GM19395 (cell line): ENCODE measurements around the gene KLK8.
"Not testable (repeated sequence)": the region's sequence is repeated elsewhere in the genome, so short reads cannot be mapped to it uniquely, and the experiment has no call there.

ENCODE experiments used
- ATAC-seq: cut with Tn5 transposase; IDR thresholded peaks from one replicate; pipeline ENCODE4 v1.9.1; 2021; ENCODE audit warnings: mild to moderate bottlenecking, moderate library complexity; ENCODE audit not compliant: unreplicated experiment

KLK8 gene

DNA sequence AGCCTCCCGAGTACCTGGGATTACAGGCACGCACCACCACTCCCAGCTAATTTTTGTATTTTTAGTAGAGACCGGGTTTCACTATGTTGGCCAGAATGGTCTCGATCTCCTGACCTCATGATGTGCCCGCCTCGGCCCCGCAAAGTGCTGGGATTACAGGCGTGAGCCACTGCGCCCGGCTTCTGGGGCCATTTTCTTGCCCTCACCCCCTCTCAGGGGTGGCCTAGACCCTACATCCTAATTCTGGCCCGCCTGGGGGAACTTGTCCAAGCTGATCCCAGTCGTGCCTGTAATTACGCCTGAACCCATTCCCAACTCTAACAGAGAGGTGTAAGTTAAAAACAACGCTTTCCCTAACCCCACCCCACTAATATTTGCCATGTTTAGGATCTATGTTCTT lies 17.0 kb downstream of the KLK8 start:
- ATAC-seq = not testable (repeated sequence)

DNA sequence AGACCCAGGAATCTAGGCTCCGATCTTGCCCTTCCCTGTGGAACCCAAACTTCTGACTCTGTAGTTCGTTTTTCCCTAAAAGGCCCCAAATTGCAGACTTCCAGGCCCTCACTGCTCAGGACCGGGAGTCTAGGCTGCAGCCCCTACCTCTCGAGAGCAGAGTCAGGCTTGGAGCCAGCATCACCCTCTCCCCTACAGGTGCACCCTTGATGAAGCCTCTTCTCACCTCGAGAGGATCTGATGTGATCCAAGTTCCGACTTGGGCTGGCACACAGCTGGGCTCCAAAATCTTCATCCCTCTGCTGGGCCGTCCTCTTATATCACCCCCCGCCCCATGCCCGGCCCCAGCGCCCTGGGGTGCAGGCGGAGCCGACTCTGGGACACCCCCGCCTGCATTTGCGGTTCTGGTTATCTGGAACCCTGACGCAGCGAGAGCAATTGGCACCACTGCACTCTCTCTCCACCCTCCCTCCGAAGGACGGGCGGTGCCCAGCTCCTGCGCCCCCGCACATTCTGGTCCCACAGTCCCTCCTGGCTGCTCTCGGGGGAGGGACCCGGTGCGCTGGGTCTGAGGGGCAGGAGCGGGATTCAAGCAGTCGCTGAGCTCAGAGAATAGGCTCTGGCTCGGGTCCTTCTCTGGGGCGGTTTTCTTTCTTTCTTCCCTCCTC lies 17.6 kb downstream of the KLK8 start, which contains the start of gene KLK7:
Gene KLK7, minus strand, starts transcription at position 293 of the 668 bp plus-strand sequence. CDS start 1,518 bp downstream, outside the sequence.
- ATAC-seq = no peak

DNA sequence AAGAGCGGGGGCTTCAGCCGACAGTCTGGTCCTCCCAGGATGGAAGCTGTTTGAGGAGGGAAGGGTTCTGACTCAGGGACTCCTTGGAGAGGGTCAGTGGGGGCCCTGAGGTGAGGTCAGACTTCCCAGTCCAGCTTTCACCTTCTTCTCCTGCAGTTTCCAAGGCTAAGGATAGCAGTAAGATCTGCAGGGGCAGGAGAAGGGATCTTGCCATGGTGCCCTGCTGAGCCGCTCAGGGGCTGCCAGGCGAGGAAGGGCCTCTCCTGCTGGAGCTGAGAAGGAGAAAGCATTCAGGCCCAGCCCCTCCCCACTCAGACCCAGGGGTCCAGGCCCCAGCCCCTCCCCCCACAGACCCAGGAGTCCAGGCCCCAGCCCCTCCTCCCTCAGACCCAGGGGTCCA lies 19.2 kb downstream of the KLK8 start:
- no peak for ATAC-seq

DNA sequence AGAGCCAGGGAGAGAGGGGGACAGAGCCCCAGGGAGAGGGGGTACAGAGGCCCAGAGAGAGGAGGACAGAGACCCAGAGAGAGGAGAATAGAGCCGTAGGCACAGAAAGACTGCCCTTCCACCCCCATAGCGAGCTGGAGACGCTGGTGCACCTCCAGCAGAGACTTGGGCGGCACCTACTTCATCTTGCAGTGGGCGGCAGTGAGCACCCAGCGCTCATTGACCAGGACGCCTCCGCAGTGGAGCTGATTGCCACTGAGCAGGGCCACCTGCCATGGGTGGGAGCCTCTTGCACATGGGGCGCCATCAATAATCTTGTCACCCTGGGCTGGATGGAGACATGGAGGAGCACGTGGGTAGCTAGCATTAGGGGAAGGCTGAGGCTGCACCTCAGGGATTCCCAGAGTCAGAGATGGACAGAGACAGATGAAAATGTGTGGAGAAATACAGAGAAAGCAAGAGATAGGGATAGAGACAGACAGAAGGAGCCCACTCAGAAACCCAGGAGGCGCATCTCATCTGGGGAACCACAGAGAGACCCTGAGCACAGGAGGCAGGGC lies 19.7 kb downstream of the KLK8 start:
- ATAC-seq = no peak

DNA sequence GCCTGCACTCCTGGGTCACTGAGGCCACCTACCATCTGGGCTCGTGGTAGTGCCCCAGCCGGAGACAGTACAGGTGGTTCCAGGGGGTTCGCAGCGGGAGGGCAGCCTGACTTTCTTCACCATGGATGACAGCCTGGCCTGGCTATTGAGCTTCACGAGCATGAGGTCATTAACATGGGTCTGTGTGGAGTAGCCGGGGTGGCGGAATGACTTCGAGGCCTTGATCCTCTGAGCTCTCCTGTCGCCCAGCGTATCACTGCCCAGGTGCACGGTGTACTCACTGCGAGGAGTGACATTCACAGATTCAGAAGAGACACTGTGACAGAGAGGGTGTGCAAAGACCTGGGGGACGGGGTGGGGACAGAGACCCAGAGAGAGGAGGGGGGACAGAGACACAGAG lies 21.2 kb downstream of the KLK8 start:
- no peak for ATAC-seq

DNA sequence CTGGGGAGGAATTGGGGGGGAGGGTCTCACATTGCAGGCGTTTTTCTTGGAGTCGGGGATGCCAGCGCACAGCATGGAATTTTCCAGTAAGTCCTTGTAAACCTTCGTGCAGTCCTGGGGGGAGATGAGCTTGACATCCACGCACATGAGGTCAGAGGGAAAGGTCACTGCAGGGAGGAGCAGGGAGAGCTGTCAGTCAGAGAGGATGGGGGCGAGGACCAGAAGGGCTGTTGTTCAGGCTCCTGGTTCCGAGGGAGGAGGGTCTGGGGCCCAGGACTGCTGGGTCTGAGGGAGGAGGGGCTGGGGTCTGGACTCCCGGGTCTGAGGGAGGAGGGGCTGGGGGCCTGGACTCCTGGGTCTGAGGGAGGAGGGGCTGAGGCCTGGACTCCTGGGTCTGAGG lies 21.6 kb downstream of the KLK8 start:
- no peak for ATAC-seq

DNA sequence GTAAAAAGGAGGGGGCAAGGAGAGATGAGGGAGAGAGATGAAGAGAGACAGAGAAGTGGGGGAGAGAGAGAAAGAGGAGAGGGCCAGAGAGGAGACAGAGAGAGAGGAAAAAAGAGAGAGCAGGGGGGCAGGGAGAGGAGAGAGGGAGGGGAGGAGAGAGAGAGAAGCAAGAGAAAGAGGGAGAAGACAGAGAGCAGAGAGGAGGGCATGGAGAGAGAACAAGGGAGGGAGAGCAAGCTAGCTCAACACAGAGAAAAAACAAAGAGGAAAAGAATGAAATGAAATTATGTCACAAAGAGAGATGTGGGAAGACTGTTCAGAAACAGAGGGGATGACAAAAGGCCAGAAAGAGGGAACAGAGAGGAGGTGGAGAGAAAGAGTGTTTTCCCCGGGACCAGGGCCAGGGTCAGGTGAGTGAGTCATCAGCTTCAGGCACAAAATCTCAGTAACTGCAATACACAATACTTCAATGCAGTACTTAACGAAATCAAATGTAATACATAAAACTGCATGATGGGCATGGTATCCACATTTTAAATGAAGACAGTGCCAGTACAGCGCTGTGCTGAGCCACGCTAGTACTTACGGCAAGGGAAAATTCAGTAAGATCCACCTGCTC lies 22.5 kb downstream of the KLK8 start:
- ATAC-seq = no peak

DNA sequence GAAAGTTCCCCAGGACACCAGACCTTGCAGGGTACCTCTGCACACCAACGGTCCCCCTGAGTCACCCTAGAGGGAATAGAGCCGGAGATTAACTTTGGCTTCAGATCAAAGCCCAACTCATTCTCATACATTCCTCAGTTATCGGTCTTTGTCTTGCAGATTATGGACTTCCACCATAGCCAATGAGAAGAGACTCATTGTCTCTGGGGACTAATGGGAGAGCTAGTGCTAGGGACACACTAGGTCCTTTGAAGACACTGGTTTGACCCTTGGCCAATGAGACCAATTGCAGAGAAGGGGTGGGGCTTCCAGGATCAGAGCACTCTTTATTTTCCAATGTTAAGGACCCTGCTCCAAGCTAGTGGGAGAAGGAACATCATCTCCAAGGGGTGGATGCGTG lies 23.8 kb downstream of the KLK8 start:
- ATAC-seq = no peak

DNA sequence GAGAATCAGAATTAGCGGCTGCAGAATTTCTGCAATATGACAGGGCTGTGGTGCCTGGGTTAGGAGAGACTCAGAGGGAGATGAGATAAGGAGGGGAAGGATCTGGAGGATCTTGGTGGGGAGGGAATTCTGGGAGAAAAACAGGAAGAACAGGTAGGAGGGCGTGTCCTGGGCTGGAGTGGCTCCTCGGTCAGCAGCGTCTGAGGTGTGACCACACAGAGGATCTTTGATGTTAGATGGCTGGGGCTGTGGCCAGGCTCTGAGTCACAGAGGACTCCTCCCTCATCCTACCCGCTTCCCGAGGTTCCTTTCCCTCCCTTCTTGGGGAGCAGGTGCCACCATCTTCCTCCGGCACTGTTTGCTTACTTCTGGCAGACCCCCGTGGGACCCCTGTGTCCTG lies 25.6 kb downstream of the KLK8 start:
- ATAC-seq = no peak

DNA sequence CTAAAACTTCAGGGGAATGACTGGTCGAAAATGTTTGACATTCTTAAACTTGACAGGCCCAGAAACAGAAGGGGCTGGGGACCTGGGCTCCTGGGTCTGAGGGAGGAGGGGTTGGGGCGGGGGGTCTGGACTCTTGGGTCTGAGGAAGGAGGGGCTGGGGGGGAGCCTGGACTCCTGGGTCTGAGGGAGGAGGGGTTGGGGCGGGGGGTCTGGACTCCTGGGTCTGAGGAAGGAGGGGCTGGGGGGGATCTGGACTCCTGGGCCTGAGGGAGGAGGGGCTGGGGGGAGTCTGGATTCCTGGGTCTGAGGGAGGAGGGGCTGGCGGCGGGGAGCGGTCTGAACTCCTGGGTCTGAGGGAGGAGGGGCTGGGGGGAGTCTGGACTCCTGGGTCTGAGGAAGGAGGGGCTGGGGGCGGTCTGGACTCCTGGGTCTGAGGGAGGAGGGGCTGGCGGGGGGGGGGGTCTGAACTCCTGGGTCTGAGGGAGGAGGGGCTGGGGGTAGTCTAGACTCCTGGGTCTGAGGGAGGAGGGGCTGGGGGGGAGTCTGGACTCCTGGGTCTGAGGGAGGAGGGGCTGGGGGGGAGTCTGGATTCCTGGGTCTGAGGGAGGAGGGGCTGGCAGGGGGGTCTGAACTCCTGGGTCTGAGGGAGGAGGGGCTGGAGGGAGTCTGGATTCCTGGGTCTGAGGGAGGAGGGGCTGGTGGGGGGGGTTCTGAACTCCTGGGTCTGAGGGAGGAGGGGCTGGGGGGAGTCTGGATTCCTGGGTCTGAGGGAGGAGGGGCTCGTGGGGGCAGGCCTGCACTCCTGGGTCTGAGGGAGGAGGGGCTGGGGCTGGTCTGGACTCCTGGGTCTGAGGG lies 26.5 kb downstream of the KLK8 start:
- ATAC-seq = no peak

DNA sequence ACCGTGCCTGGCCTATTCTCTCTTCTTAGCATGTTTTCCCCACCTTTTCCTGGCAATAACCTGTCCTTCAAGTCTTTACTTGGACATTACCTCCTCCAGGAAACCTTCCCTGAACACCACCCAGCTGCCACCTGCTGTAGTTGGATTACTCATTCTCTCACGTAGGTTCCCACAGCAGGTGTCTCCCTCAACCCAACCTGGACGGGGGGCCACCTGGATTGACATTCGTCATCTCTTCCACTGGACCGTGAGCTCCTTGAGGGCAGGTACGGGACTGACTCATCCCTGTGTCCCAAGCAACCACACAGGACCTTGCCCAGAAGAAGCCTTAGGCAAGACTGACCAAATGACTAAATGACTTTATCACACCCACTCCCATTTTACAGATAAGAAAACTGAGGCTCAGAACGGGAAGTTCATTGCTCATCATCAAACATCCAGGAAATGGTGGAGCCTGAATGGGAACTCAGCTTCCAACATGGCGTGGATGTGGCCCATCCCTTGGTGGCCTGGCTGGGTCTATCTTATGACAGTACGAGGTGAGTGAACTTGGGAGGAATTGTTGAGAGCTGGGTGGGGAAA lies 28.5 kb downstream of the KLK8 start:
- no peak for ATAC-seq

DNA sequence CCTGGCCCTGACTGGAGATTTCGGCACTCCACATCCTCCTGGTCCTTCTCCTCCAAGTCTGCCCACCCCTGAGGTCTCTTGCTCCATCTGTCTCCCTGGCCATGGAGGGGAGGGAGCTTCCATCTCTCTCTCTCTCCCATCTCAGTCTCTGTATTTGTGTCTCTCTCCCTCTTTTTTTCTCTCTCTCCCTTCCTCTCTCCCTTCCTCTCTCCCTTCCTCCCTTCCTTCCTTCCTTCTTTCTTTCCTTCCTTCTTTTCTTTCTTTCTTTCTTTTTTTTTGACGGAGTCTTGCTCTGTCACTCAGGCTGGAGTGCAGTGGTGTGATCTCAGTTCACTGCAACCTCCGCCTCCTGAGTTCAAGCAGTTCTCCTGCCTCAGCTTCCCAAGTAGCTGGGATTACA lies 31.6 kb downstream of the KLK8 start:
- ATAC-seq = not testable (repeated sequence)

DNA sequence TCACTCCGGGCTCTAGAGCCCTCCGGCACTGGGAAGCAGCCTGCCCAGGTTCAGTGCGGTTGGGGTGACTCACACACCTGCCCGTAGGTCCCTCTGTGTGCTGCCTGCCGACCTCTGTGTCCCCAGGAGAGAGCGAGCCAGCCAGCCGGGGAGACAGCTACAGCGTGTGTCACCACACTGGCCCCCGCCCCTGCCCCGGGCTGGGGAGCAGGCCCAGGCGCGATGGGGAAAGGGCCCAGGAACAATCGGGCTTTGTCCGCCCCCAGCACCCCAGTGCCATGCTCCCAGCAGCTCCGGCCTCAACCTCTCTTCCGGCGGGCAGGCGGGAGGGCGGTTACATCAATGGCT lies 32.0 kb downstream of the KLK8 start, which contains the start of gene KLK6:
Gene KLK6, minus strand, starts transcription at position 179 of the 348 bp plus-strand sequence. CDS start 1,487 bp downstream, outside the sequence.
- no peak for ATAC-seq

DNA sequence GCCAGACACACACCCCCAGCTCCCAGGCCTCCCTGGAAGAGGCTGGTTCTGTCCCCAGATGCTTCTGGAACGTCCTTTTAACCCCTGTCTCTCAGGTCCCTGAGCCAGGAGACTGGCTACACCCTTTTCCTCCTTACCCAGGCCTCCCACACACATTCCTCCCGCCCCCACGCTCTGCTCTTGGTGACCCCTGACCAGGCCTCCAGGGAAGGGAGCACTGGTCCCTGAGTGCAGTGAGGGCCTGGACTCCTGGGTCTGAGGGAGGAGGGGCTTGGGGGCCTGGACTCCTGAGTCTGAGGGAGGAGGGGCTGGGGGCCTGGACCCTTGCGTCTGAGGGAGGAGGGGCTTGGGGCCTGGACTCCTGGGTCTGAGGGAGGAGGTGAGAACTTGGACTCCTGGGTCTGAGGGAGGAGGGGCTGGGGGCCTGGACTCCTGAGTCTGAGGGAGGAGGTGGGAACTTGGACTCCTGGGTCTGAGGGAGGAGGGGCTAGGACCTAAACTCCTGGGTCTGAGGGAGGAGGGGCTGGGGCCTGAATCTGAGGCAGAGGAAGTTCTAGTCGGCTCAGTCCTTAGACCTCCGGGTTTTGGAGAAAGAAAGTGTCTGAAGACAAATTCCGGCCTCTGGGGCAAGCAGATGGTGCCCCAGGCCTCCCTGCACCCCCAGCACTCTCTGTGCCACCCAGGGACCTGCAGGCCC lies 32.5 kb downstream of the KLK8 start:
- ATAC-seq = no peak

DNA sequence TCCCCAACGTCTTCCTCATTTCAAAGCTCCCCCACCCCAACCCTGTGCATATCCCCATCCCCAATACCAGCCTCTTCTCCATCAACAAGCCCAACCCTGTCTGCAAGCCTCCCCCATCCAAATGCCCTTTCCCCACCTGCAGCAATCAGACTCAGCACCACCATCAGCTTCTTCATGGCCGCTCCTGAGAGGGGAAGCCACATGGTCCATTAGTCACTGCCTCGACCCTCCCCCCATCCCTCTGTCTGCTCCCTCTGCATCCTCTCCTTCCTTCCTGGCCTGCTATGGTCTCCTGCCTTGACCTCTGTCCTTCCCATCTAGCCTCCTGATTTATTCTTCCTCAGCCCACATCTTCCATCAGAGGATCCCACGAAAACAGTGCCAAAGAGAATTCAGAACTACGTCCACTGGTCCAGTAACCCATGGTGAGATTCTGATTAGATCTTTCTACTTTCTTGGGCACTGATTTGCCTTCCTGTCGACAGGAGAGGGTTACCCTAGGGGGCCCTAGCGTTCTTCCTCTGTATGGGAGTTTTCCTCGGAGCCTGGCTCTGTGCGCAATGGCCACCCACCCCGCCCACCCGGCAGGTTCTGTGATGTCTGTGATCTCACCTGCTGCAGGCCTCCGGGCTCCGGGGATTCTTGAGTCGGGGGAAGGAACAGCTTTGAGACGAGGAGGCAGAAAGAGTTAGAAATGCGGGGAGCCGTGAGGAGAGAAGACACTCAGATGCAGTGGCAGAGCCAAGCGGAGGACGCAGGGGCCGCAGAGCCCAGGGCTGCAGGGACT lies 33.3 kb downstream of the KLK8 start:
- ATAC-seq = no peak

DNA sequence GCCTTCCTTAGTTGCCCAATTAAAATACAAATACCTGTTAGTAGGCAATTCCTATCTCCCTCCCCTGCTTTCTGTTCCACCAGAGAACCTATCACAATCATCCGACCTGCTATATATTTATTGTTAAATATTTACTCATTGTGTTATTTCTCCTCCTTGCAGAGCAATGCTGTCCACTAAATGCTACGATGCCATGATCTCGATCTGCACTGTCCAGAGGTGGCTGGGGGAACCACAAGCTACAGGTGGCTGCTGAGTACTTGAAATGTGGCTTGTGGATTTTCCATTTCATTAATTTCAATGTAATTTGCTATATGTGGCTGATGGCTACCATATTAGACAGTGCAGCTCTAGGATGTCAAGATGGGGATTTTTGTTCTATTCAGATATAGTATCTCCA lies 37.1 kb downstream of the KLK8 start:
- ATAC-seq = no peak

DNA sequence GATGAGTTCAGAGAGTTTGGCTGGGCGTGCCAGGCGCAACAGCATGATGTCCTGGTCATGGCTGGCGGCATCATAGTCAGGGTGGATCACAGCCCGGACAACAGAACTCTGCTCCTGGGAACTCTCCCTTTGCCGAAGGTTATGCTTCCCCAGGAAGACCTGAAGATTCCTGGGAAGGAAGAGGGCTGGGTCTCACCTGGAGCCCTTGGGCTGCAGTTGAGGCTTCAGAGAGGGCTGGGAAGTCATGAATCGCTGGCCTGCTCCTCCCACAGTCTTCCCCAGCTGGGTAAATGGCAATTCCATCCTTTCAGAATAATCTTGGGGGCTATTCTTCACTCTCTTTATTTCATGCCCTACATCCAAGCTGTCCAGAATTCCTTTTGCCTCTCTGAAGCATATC lies 38.0 kb downstream of the KLK8 start:
- ATAC-seq = no peak

DNA sequence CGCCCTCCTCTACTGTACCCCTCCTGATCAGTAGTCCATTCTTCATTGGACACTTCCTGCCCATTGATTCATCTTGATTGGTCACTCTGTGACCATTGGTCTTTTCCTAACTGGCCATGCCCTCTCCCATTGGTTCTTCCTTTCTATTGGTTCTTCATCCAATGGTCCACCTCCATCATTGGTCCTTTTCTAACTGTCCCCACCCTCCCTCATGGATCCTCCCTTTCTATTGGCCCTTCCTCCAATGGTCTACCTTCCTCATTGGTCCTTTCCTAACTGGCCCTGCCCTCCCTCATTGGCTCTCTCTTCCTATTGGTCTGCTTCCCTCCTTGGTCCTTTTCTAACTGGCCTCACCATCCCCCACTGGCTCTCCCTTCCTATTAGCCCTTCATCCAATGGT lies 39.2 kb downstream of the KLK8 start:
- ATAC-seq = no peak

DNA sequence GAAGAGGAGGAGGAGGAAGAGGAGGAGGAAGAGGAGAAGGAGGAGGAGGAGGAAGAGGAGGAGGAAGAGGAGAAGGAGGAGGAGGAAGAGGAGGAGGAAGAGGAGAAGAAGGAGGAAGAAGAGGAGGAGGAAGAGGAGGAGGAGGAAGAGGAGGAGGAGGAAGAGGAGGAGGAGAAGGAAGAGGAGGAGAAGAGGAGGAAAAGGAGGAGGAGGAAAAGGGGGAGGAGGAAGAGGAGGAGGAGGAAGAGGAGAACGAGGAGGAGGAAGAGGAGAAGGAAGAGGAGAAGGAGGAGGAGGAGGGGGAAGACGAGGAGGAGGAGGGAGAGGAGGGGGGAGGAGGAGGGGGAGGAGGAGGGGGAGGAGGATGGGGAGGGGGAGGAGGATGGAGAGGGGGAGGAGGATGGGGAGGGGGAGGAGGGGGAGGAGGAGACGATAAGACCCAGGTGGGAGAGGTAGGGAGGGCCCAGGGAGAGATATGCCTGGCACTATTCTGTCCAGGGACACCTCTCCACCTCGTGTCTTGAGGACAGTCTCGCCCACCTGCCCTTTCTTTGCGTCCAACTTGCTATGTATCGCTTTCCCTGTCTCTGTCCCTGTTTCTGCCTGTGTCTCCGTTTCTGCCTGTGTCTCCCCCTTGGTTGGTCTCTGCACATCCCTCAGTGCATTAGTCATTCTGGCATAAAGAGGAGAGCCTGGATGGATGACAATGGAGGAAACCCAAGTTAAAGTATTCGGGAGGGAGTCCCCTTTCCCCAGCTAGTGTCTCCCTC lies 41.5 kb downstream of the KLK8 start:
- ATAC-seq = no peak
